Endothelial cell of umbilical vein (primary cell): ENCODE results near the gene LHX4.

ENCODE experiments used
- CTCF ChIP-seq, 2 donors: IDR thresholded peaks; 1 replicate in 1 of 2; 2 replicates in 1 of 2; pipeline ENCODE4 v1.5.1; 2011; ENCODE audit warnings: low read length in 2 of 2, mild to moderate bottlenecking in 2 of 2, moderate library complexity in 2 of 2, control low read depth in 1 of 2, inconsistent platforms in 1 of 2, low read depth in 1 of 2; ENCODE audit not compliant: insufficient read depth in 1 of 2; ENCODE audit errors: extremely low read depth in 1 of 2
- EZH2 ChIP-seq: IDR thresholded peaks from 2 replicates; pipeline ENCODE4 v1.6.1; 2012; ENCODE audit warnings: borderline replicate concordance, low read depth, mild to moderate bottlenecking, moderate library complexity, low read length, inconsistent platforms; ENCODE audit not compliant: severe bottlenecking
- JUN ChIP-seq: IDR thresholded peaks from 2 replicates; pipeline ENCODE4 v1.6.1; 2011; ENCODE audit warnings: borderline replicate concordance, low read depth; ENCODE audit not compliant: insufficient read length, insufficient read depth
- MAX ChIP-seq: IDR thresholded peaks from 2 replicates; pipeline ENCODE4 v1.6.1; 2011; ENCODE audit not compliant: insufficient read depth, insufficient read length
- POLR2A ChIP-seq: IDR thresholded peaks from 2 replicates; pipeline ENCODE4 v1.6.1; 2012; ENCODE audit warnings: low read depth, mild to moderate bottlenecking, control low read depth, low read length
- POLR2AphosphoS5 ChIP-seq: IDR thresholded peaks from 2 replicates; pipeline ENCODE4 v1.6.1; 2012; ENCODE audit warnings: low read depth, mild to moderate bottlenecking, control low read depth, low read length, moderate library complexity; ENCODE audit not compliant: insufficient read depth

- no peak for TF ChIP-seq POLR2A
- TF ChIP-seq CTCF (IDR thresholded peaks at IDR 0.05; ENCODE audit: extremely low read depth in 1 of 2, insufficient read depth in 1 of 2, low read depth in 1 of 2, low read length in 2 of 2): no peak
- no peak for TF ChIP-seq JUN
- TF ChIP-seq EZH2: no peak
- no peak for TF ChIP-seq POLR2AphosphoS5
- TF ChIP-seq MAX: no peak
Measured at GRCh38 chr1:180236698-180237509, 6.8 kb downstream of the LHX4 start.
